Right atrium auricular region (tissue), 2 donors: Measurements from ENCODE around the gene EPHB2. TPM values are rescaled to one million over a fixed set of nuclear protein-coding genes. Genes with fewer than 3 reads are reported as not detected.
"Not testable (repeated sequence)": the region's sequence is repeated elsewhere in the genome, so short reads cannot be mapped to it uniquely, and the experiment has no call there.

Experiments
- DNase-seq: peaks from one replicate; pipeline ENCODE4 v3.0.0-alpha.2; 2019; ENCODE audit warnings: low spot score
- H3K27ac ChIP-seq, 2 donors: fragments of 200-600 bp; sonication (generic); 1 replicate in 1 of 2; 2 replicates in 1 of 2; pipeline ENCODE4 v1.5.1; 2016 to 2019
- H3K27me3 ChIP-seq, 2 donors: fragments of 200-600 bp; sonication (generic); one replicate each; pipeline versions ENCODE4 v1.5.1 to v1.6.0; 2017 to 2019
- H3K36me3 ChIP-seq: fragments of 200-600 bp; sonication (generic); one replicate; pipeline ENCODE4 v1.5.1; 2016
- H3K4me1 ChIP-seq, 2 donors: fragments of 200-600 bp; sonication (generic); one replicate each; pipeline versions ENCODE4 v1.5.1 to v1.6.0; 2017 to 2019
- H3K4me3 ChIP-seq, 2 donors: fragments of 200-600 bp; sonication (generic); 1 replicate in 1 of 2; 2 replicates in 1 of 2; pipeline ENCODE4 v1.5.1; 2017 to 2019; ENCODE audit warnings: mild to moderate bottlenecking in 1 of 2, moderate library complexity in 1 of 2
- H3K9me3 ChIP-seq, 2 donors: fragments of 200-600 bp; sonication (generic); one replicate each; pipeline ENCODE4 v1.5.1; 2019
- CTCF ChIP-seq, 2 donors: fragments of 200-600 bp; sonication (generic); IDR thresholded peaks; one replicate each; pipeline ENCODE4 v1.5.1; 2019; ENCODE audit warnings: antibody characterized with exemption in 2 of 2
- total RNA-seq, 2 donors: library from RNA; depleted of rRNA; stranded (reverse); fragments of >200 nt; gene quantifications; one replicate each; pipeline ENCODE4 v1.1.0, GENCODE V29; 2016

EPHB2 gene
- total RNA-seq, 2 donors from 2014 or later: 1.8 to 2.6 TPM

GRCh38 chr1:22936681-22937080 is 226.0 kb downstream of the EPHB2 start:
- H3K27ac ChIP-seq: no peak overlapping the region
- H3K9me3 ChIP-seq: peaks cover 0 to 18% of the 10 kb centered on the region in 2 donors
- H3K27me3 ChIP-seq: no peaks in the 10 kb centered on the region
- TF ChIP-seq CTCF (IDR thresholded peaks at IDR 0.05): no peak
- H3K4me3 ChIP-seq: no peak overlapping the region
- H3K36me3 ChIP-seq: no peaks in the 10 kb centered on the region
- no peak for DNase-seq
- H3K4me1 ChIP-seq: no peaks in the 10 kb centered on the region

- no peak for TF ChIP-seq CTCF (IDR thresholded peaks at IDR 0.05)
- Histone ChIP-seq H3K27me3 (no peaks in the 10 kb centered on the region), H3K4me1 (no peaks in the 10 kb centered on the region), H3K9me3 (peaks cover 0 to 20% of the 10 kb centered on the region in 2 donors), H3K36me3 (no peaks in the 10 kb centered on the region), H3K4me3 (no peak overlapping the region), H3K27ac (no peak overlapping the region)
- DNase-seq: no peak
Observed at GRCh38 chr1:22941257-22941656, 230.6 kb downstream of the EPHB2 start.

- peaks cover 0 to 19% of the 10 kb centered on the region in 2 donors for H3K9me3 ChIP-seq
- no peaks in the 10 kb centered on the region for H3K27me3 ChIP-seq
- no peaks in the 10 kb centered on the region for H3K36me3 ChIP-seq
- no peaks in the 10 kb centered on the region for H3K4me1 ChIP-seq
- H3K4me3 ChIP-seq: no peak overlapping the region
- TF ChIP-seq CTCF (IDR thresholded peaks at IDR 0.05): no peak
- no peak overlapping the region for H3K27ac ChIP-seq
- DNase-seq: no peak
Observed at GRCh38 chr1:22944346-22945055, 233.9 kb downstream of the EPHB2 start.

- H3K36me3 ChIP-seq, H3K4me3 ChIP-seq, DNase-seq, H3K27me3 ChIP-seq, H3K27ac ChIP-seq, H3K4me1 ChIP-seq: not testable (repeated sequence)
- H3K9me3 ChIP-seq: peaks cover 0 to 13% of the 10 kb centered on the region in 2 donors
Observed at GRCh38 chr1:22945171-22945570, 234.5 kb downstream of the EPHB2 start.

- Histone ChIP-seq H3K27me3 (peaks cover 0 to 6% of the 10 kb centered on the region in 2 donors), H3K9me3 (no peaks in the 10 kb centered on the region), H3K4me3 (no peak overlapping the region), H3K27ac (no peak overlapping the region), H3K4me1 (peaks cover 0 to 6% of the 10 kb centered on the region in 2 donors), H3K36me3 (no peaks in the 10 kb centered on the region)
- no peak for TF ChIP-seq CTCF (IDR thresholded peaks at IDR 0.05)
- DNase-seq: no peak
Observed at GRCh38 chr1:22949822-22950331, 239.2 kb downstream of the EPHB2 start.

- Histone ChIP-seq H3K27me3 (peaks cover 0 to 6% of the 10 kb centered on the region in 2 donors), H3K27ac (no peak overlapping the region), H3K9me3 (no peaks in the 10 kb centered on the region), H3K4me3 (no peak overlapping the region), H3K36me3 (no peaks in the 10 kb centered on the region), H3K4me1 (peaks cover 0 to 6% of the 10 kb centered on the region in 2 donors)
- no peak for TF ChIP-seq CTCF (IDR thresholded peaks at IDR 0.05)
- no peak for DNase-seq
Observed at GRCh38 chr1:22951796-22952195, 241.2 kb downstream of the EPHB2 start.
